ENCODE data around the gene OLFM1.

OLFM1 gene

GRCh38 chr9:135087899-135088347, 455 bp downstream of the OLFM1 start:
- TF ChIP-seq RAD21 (IDR thresholded peaks at IDR 0.05; ENCODE audit: low read depth) (no peak), REST (IDR thresholded peaks at IDR 0.05; ENCODE audit: low read depth) (no peak), CREB1 (IDR thresholded peaks at IDR 0.05; ENCODE audit: low read depth) (no peak), EGR1 (IDR thresholded peaks at IDR 0.05) (no peak), ZBTB7A (IDR thresholded peaks at IDR 0.05; ENCODE audit: low read depth) (no peak), TCF12 (IDR thresholded peaks at IDR 0.05; ENCODE audit: low read depth) (no peak), NFIC (IDR thresholded peaks at IDR 0.05) (no peak), YY1 (IDR thresholded peaks at IDR 0.05; ENCODE audit: low read depth) (no peak), FOXM1 (IDR thresholded peaks at IDR 0.05; ENCODE audit: borderline replicate concordance, low read depth) (no peak)

- TF ChIP-seq MAX (IDR thresholded peaks at IDR 0.05) (no peak), REST (IDR thresholded peaks at IDR 0.05; ENCODE audit: low read depth) (no peak), USF1 (IDR thresholded peaks at IDR 0.05) (no peak), YY1 (IDR thresholded peaks at IDR 0.05; ENCODE audit: low read depth) (no peak), FOXM1 (IDR thresholded peaks at IDR 0.05; ENCODE audit: borderline replicate concordance, low read depth) (no peak), EP300 (IDR thresholded peaks at IDR 0.05; ENCODE audit: borderline replicate concordance) (no peak), TEAD4 (IDR thresholded peaks at IDR 0.05) (no peak), RAD21 (IDR thresholded peaks at IDR 0.05; ENCODE audit: low read depth) (no peak), EGR1 (IDR thresholded peaks at IDR 0.05) (no peak), TAF1 (IDR thresholded peaks at IDR 0.05; ENCODE audit: low read depth) (no peak), NFIC (IDR thresholded peaks at IDR 0.05) (no peak), TCF12 (IDR thresholded peaks at IDR 0.05; ENCODE audit: low read depth) (no peak), ZBTB7A (IDR thresholded peaks at IDR 0.05; ENCODE audit: low read depth) (no peak), CREB1 (IDR thresholded peaks at IDR 0.05; ENCODE audit: low read depth) (no peak), CEBPB (IDR thresholded peaks at IDR 0.05) (no peak)
Measured at GRCh38 chr9:135088348-135088978, 995 bp downstream of the OLFM1 start.

GRCh38 chr9:135088979-135089847, 1.7 kb downstream of the OLFM1 start:
- TF ChIP-seq TEAD4 (IDR thresholded peaks at IDR 0.05) (no peak), CEBPB (IDR thresholded peaks at IDR 0.05) (no peak), ZBTB7A (IDR thresholded peaks at IDR 0.05; ENCODE audit: low read depth) (no peak), FOXM1 (IDR thresholded peaks at IDR 0.05; ENCODE audit: borderline replicate concordance, low read depth) (no peak), USF1 (IDR thresholded peaks at IDR 0.05) (no peak), MAX (IDR thresholded peaks at IDR 0.05) (no peak), CREB1 (IDR thresholded peaks at IDR 0.05; ENCODE audit: low read depth) (no peak)

GRCh38 chr9:135090081-135090480, 2.6 kb downstream of the OLFM1 start:
- TF ChIP-seq REST (IDR thresholded peaks at IDR 0.05; ENCODE audit: low read depth), result no peak
- no peak for TF ChIP-seq CEBPB (IDR thresholded peaks at IDR 0.05)
- TF ChIP-seq USF1 (IDR thresholded peaks at IDR 0.05), result no peak

All from Ishikawa (cell line).